PC-9 (cell line): ENCODE results near the gene PRR22.

Experiments used
- CTCF ChIP-seq: fragments of 200-600 bp; sonication (generic); conservative IDR thresholded peaks from 2 replicates; pipeline ENCODE4 v1.6.1; 2017; ENCODE audit warnings: mixed run types, antibody characterized with exemption, mild to moderate bottlenecking, moderate library complexity
- EZH2 ChIP-seq: fragments of 200-600 bp; sonication (generic); IDR thresholded peaks from 2 replicates; pipeline ENCODE4 v1.8.0; 2017; ENCODE audit warnings: antibody characterized with exemption, low read depth

- TF ChIP-seq EZH2 (no peak), CTCF (no peak)
These were observed 35.0 kb downstream of the PRR22 start for GRCh38 chr19:5749505-5749904.
